A549 (cell line): Measurements from ENCODE around the gene RSPH9. TPM values are rescaled to one million over a fixed set of nuclear protein-coding genes. Genes with fewer than 3 reads are reported as not detected.

Source experiments
- ATAC-seq, 2 experiments: fragments of 200-7000 bp in 1 of 2; fragments of >200 bp in 1 of 2; cut with Nextera tagmentation in 1 of 2; cut with Tn5 transposase in 1 of 2; 3 replicates each; pipeline versions ENCODE4 v1.8.0 to v1.9.1; 2018 to 2020; ENCODE audit warnings: mild to moderate bottlenecking in 1 of 2, moderate library complexity in 1 of 2
- CTCF ChIA-PET: fragments of 300-600 bp; sonication (Branson Sonifier 250); formaldehyde crosslinking; extraction: SDS; loops from one replicate; lab custom pipeline; 2021; ENCODE audit warnings: antibody characterized with exemption, inconsistent platforms; lab: Yijun Ruan, JAX
- POLR2A ChIA-PET: fragments of 350-600 bp; formaldehyde crosslinking; extraction: SDS; loops from one replicate; lab custom pipeline; 2021; ENCODE audit warnings: antibody characterized with exemption, inconsistent platforms; lab: Yijun Ruan, JAX
- DNase-seq, 2 experiments: peaks; one replicate each; pipeline versions ENCODE4 v3.0.0 to v3.0.0-alpha.2; 2011 to 2016; ENCODE audit warnings: low read depth in 1 of 2, low spot score in 1 of 2
- FAIRE-seq: peaks from 2 replicates; lab custom pipeline; 2011; peaks lifted over from hg19 to GRCh38; lab: Jason Lieb, UNC
- H3K27ac ChIP-seq, 2 experiments: fragments of >200 bp; sonication (Bioruptor Twin); formaldehyde crosslinking; 3 replicates each; pipeline ENCODE4 v1.5.1; 2016 to 2017
- H3K4me1 ChIP-seq: fragments of >200 bp; sonication (Bioruptor Twin); formaldehyde crosslinking; 3 replicates; pipeline ENCODE4 v1.6.1; 2016
- H3K4me2 ChIP-seq: fragments of >200 bp; sonication (Bioruptor Twin); formaldehyde crosslinking; 3 replicates; pipeline ENCODE4 v1.6.1; 2016
- H3K4me3 ChIP-seq: fragments of >200 bp; sonication (Bioruptor Twin); formaldehyde crosslinking; 3 replicates; pipeline ENCODE4 v1.5.1; 2016
- H3K9me3 ChIP-seq: fragments of >200 bp; sonication (Bioruptor Twin); formaldehyde crosslinking; 3 replicates; pipeline ENCODE4 v1.6.1; 2016
- BCL3 ChIP-seq: fragments of >200 bp; sonication (Bioruptor Twin); formaldehyde crosslinking; IDR thresholded peaks from 3 replicates; pipeline ENCODE4 v1.6.1; 2016
- CBX2 ChIP-seq: fragments of 200-600 bp; sonication (generic); IDR thresholded peaks from 2 replicates; pipeline ENCODE4 v1.6.1; 2016; ENCODE audit warnings: low read depth, mild to moderate bottlenecking, borderline replicate concordance
- CBX8 ChIP-seq: fragments of 200-600 bp; sonication (generic); IDR thresholded peaks from 2 replicates; pipeline ENCODE4 v1.6.1; 2016
- CTCF ChIP-seq: fragments of >200 bp; sonication (Bioruptor Twin); formaldehyde crosslinking; IDR thresholded peaks from 3 replicates; pipeline ENCODE4 v1.5.1; 2016
- EHMT2 ChIP-seq: fragments of 200-600 bp; sonication (generic); IDR thresholded peaks from 2 replicates; pipeline ENCODE4 v1.6.1; 2016; ENCODE audit warnings: antibody characterized with exemption, low read depth, mild to moderate bottlenecking, moderate library complexity
- ELK1 ChIP-seq: fragments of 150-350 bp; IDR thresholded peaks from 2 replicates; pipeline ENCODE4 v1.6.1; 2014; ENCODE audit warnings: low read depth, mild to moderate bottlenecking, low read length
- EP300 ChIP-seq, 2 experiments: fragments of >200 bp; sonication (Bioruptor Twin); formaldehyde crosslinking; IDR thresholded peaks; 2 replicates in 1 of 2; 3 replicates in 1 of 2; pipeline ENCODE4 v1.6.1; 2016 to 2017
- ESRRA ChIP-seq: fragments of 150-350 bp; IDR thresholded peaks from 2 replicates; pipeline ENCODE4 v1.6.1; 2014; ENCODE audit warnings: mild to moderate bottlenecking, low read length, borderline replicate concordance
- FOSL2 ChIP-seq, 2 experiments: fragments of 450-650 bp in 1 of 2; fragments of >200 bp in 1 of 2; sonication (Bioruptor Twin) in 1 of 2; formaldehyde crosslinking; IDR thresholded peaks; 2 replicates each; pipeline versions ENCODE4 v1.5.0 to v1.6.1; 2016 to 2020; ENCODE audit warnings: mild to moderate bottlenecking in 1 of 2, moderate library complexity in 1 of 2
- GATA3 ChIP-seq: IDR thresholded peaks from 2 replicates; pipeline ENCODE4 v1.6.1; 2012; ENCODE audit warnings: borderline replicate concordance
- HDAC2 ChIP-seq: fragments of 200-600 bp; sonication (generic); IDR thresholded peaks from 2 replicates; pipeline ENCODE4 v1.6.1; 2016
- HOXB5 ChIP-seq: fragments of 250-450 bp; sonication (Bioruptor Pico); IDR thresholded peaks from 2 replicates; pipeline ENCODE4 v1.5.0; 2020; ENCODE audit warnings: mild to moderate bottlenecking, moderate library complexity
- KDM1A ChIP-seq: fragments of 200-600 bp; sonication (generic); IDR thresholded peaks from 2 replicates; pipeline ENCODE4 v1.6.1; 2016; ENCODE audit warnings: low read depth, mild to moderate bottlenecking
- MAFK ChIP-seq: fragments of 450-650 bp; IDR thresholded peaks from 2 replicates; pipeline ENCODE4 v1.6.1; 2014; ENCODE audit not compliant: partially characterized antibody
- MAZ ChIP-seq: fragments of 150-350 bp; IDR thresholded peaks from 2 replicates; pipeline ENCODE4 v1.6.1; 2014; ENCODE audit warnings: antibody characterized with exemption, low read depth, low read length, borderline replicate concordance
- POLR2AphosphoS2 ChIP-seq: conservative IDR thresholded peaks from 2 replicates; pipeline ENCODE4 v1.6.1; 2012; ENCODE audit warnings: low read length, improper control_type of control experiment, inconsistent platforms
- RAD21 ChIP-seq, 2 experiments: fragments of >200 bp in 1 of 2; sonication (Bioruptor Twin) in 1 of 2; formaldehyde crosslinking in 1 of 2; IDR thresholded peaks in 1 of 2; conservative IDR thresholded peaks in 1 of 2; 2 replicates in 1 of 2; 3 replicates in 1 of 2; pipeline ENCODE4 v1.6.1; 2012 to 2018; ENCODE audit warnings: inconsistent platforms in 1 of 2
- RCOR1 ChIP-seq: fragments of 150-350 bp; IDR thresholded peaks from 2 replicates; pipeline ENCODE4 v1.6.1; 2014; ENCODE audit warnings: antibody characterized with exemption, low read length, low read depth
- RNF2 ChIP-seq: fragments of 200-600 bp; sonication (generic); IDR thresholded peaks from 2 replicates; pipeline ENCODE4 v1.6.1; 2016; ENCODE audit warnings: low read depth, mild to moderate bottlenecking, antibody characterized with exemption, moderate library complexity, borderline replicate concordance
- SMC3 ChIP-seq: fragments of >200 bp; sonication (Bioruptor Twin); formaldehyde crosslinking; IDR thresholded peaks from 3 replicates; pipeline ENCODE4 v1.6.1; 2018; ENCODE audit warnings: inconsistent platforms
- TFCP2L1 ChIP-seq: fragments of 250-450 bp; sonication (Bioruptor Pico); IDR thresholded peaks from 2 replicates; pipeline ENCODE4 v1.5.0; 2021; ENCODE audit warnings: mild to moderate bottlenecking
- TP53 ChIP-seq: fragments of 250-450 bp; sonication (Bioruptor Pico); IDR thresholded peaks from 2 replicates; pipeline ENCODE4 v1.5.0; 2021; ENCODE audit warnings: mild to moderate bottlenecking, moderate library complexity
- ZC3H11A ChIP-seq: fragments of 450-650 bp; IDR thresholded peaks from 2 replicates; pipeline ENCODE4 v1.6.1; 2014; ENCODE audit warnings: antibody characterized with exemption, mild to moderate bottlenecking
- ZFP36 ChIP-seq: fragments of 450-650 bp; IDR thresholded peaks from 2 replicates; pipeline ENCODE4 v1.6.1; 2014; ENCODE audit warnings: borderline replicate concordance; ENCODE audit not compliant: partially characterized antibody
- ZSCAN20 ChIP-seq: fragments of 250-450 bp; sonication (Bioruptor Pico); IDR thresholded peaks from 2 replicates; pipeline ENCODE4 v1.8.0; 2022; ENCODE audit warnings: mild to moderate bottlenecking, moderate library complexity
- WGBS: methylation state at CpG from one replicate; pipeline ENCODE4 v1.1.6; 2017; ENCODE audit errors: missing lambda C conversion rate; 5-methylcytosine and 5-hydroxymethylcytosine counted together
- polyA plus RNA-seq, 4 experiments: library from polyadenylated mRNA; depleted of rRNA in 3 of 4; stranded (reverse); fragments of >200 nt; fragmentation: RNase III in 1 of 4; extraction: RNeasy Plus Mini Kit Qiagen cat#74134 plus additional on column Dnase treatment in 1 of 4; gene quantifications; 2 replicates in 3 of 4; 3 replicates in 1 of 4; pipeline ENCODE4 v1.2.3, GENCODE V29; 2011 to 2017

Gene RSPH9
- polyA plus RNA-seq, 2 of the 4 experiments (the other 2 are of a cell fraction) = 0.14 to 0.18 TPM

GRCh38 chr6:43608310-43608763 is 36.5 kb upstream of the RSPH9 start:
- ATAC-seq (peak; percentile 85 to 86), FAIRE-seq (no peak), DNase-seq (peak; percentile 50 to 69)
- WGBS = under 1% methylated on average over 5 of the region's 5 CpGs
- no peaks in the 10 kb centered on the region for H3K9me3 ChIP-seq
- TF ChIP-seq SMC3 (peak; percentile 41; the same call in 2 of the 3 replicates), EP300 (IDR thresholded peaks at IDR 0.05) (no peak), HOXB5 (no peak), RAD21 (conservative IDR thresholded peaks at IDR 0.05 in 1 of 2, IDR thresholded peaks at IDR 0.05 in 1 of 2) (peak; percentile 46; a peak in 4 of 5 replicates), MAZ (no peak), CTCF (peak; percentile 64), TFCP2L1 (CRISPR knock-in tag) (no peak), ZFP36 (no peak), MAFK (no peak)
- no peaks in the 10 kb centered on the region; the same call in 2 of the 3 replicates for H3K4me1 ChIP-seq
- H3K4me2 ChIP-seq = no peak overlapping the region
- no peak overlapping the region for H3K4me3 ChIP-seq
- CTCF ChIA-PET = interaction anchor here (0.6 to 5.6 kb wide), 21 partner anchors 9 to 474 kb away, joined by 3 to 45 read pairs (median 5); partner anchors contain the start of genes GTPBP2, LRRC73 and MRPS18A
- POLR2A ChIA-PET = interaction anchor here (1.0 kb wide), 1 partner anchor 21 kb away, joined by 3 read pairs; no protein-coding TSS in a partner anchor
- peak overlapping the region in 1 of 2 experiments; percentile 54; a peak in 1 of 6 replicates for H3K27ac ChIP-seq

- H3K27ac ChIP-seq = no peak overlapping the region; a peak in 1 of 6 replicates
- H3K4me1 ChIP-seq = no peaks in the 10 kb centered on the region; the same call in 2 of the 3 replicates
- TF ChIP-seq CBX2 (no peak), EHMT2 (no peak), KDM1A (no peak), MAFK (no peak), BCL3 (no peak)
- CTCF ChIA-PET = interaction anchor here (0.6 to 5.6 kb wide), 18 partner anchors 11 to 473 kb away, joined by 3 to 45 read pairs (median 5); partner anchors contain the start of genes GTPBP2, LRRC73 and MRPS18A
- H3K9me3 ChIP-seq = no peaks in the 10 kb centered on the region
- 86% methylated on average over 1 of the region's 1 CpG for WGBS
- H3K4me3 ChIP-seq = no peak overlapping the region
- no peak for ATAC-seq
- POLR2A ChIA-PET = interaction anchor here (1.0 kb wide), 1 partner anchor 21 kb away, joined by 3 read pairs; no protein-coding TSS in a partner anchor
- DNase-seq = no peak
- no peak for FAIRE-seq
- H3K4me2 ChIP-seq = no peak overlapping the region
Measured at GRCh38 chr6:43608807-43609206, 36.0 kb upstream of the RSPH9 start.

- H3K4me1 ChIP-seq = no peaks in the 10 kb centered on the region; the same call in 2 of the 3 replicates
- DNase-seq (no peak), FAIRE-seq (no peak), ATAC-seq (no peak)
- no peak overlapping the region for H3K4me3 ChIP-seq
- 96% methylated on average over 1 of the region's 1 CpG for WGBS
- CTCF ChIA-PET = interaction anchor here (0.9 to 5.6 kb wide), 7 partner anchors 11 to 470 kb away, joined by 3 to 45 read pairs (median 7); partner anchors contain the start of gene GTPBP2
- H3K27ac ChIP-seq = no peak overlapping the region
- H3K4me2 ChIP-seq = no peak overlapping the region
- no peaks in the 10 kb centered on the region for H3K9me3 ChIP-seq
- POLR2A ChIA-PET = no interaction called here
- TF ChIP-seq ELK1 (no peak), ZSCAN20 (no peak), TP53 (no peak), RNF2 (no peak), ESRRA (no peak), RCOR1 (no peak), HDAC2 (no peak), MAZ (no peak), BCL3 (no peak), POLR2AphosphoS2 (no peak), GATA3 (no peak), TFCP2L1 (CRISPR knock-in tag) (no peak), MAFK (no peak), CBX8 (no peak), RAD21 (conservative IDR thresholded peaks at IDR 0.05 in 1 of 2, IDR thresholded peaks at IDR 0.05 in 1 of 2) (no peak), SMC3 (no peak), FOSL2 (IDR thresholded peaks at IDR 0.05) (no peak), FOSL2 (CRISPR knock-in tag; IDR thresholded peaks at IDR 0.05) (no peak), ZC3H11A (no peak), HOXB5 (no peak)
Measured at GRCh38 chr6:43609402-43609801, 35.4 kb upstream of the RSPH9 start.
